ENCODE measurements around the gene SLAMF9.

Gene SLAMF9

GRCh38 chr1:159949981-159950381 lies 4.1 kb downstream of the SLAMF9 start:
- no peak overlapping the region for H3K4me3 ChIP-seq (replicated peaks in 1 of 2; ENCODE audit: low read depth in 2 of 2, low read length in 2 of 2)
- TF ChIP-seq CTCF (IDR thresholded peaks at IDR 0.05; ENCODE audit: low read depth, low read length), result no peak
- no peak for DNase-seq (ENCODE audit: low read depth in 2 of 2)

- H3K4me3 ChIP-seq (replicated peaks in 1 of 2; ENCODE audit: low read depth in 2 of 2, low read length in 2 of 2), result no peak overlapping the region
- no peak for TF ChIP-seq CTCF (IDR thresholded peaks at IDR 0.05; ENCODE audit: low read depth, low read length)
- DNase-seq (ENCODE audit: low read depth in 2 of 2), result no peak
These were observed 4.9 kb downstream of the SLAMF9 start for GRCh38 chr1:159949123-159949522.

GRCh38 chr1:159947942-159948341 lies 6.1 kb downstream of the SLAMF9 start:
- no peak for DNase-seq (ENCODE audit: low read depth in 2 of 2)
- no peak for TF ChIP-seq CTCF (IDR thresholded peaks at IDR 0.05; ENCODE audit: low read depth, low read length)
- no peak overlapping the region for H3K4me3 ChIP-seq (replicated peaks in 1 of 2; ENCODE audit: low read depth in 2 of 2, low read length in 2 of 2)

- DNase-seq (ENCODE audit: low read depth in 2 of 2), result no peak
- H3K4me3 ChIP-seq (replicated peaks in 1 of 2; ENCODE audit: low read depth in 2 of 2, low read length in 2 of 2), result peak overlapping the region in 1 of 2 donors; percentile 42
- no peak for TF ChIP-seq CTCF (IDR thresholded peaks at IDR 0.05; ENCODE audit: low read depth, low read length)
These were observed 7.5 kb downstream of the SLAMF9 start for GRCh38 chr1:159946242-159947187.

GRCh38 chr1:159945483-159946241 lies 8.4 kb downstream of the SLAMF9 start, which contains the start of gene IGSF9:
IGSF9 (minus strand) TSS chr1:159945613; CDS start chr1:159943454, 2,159 bp downstream.
- TF ChIP-seq CTCF (IDR thresholded peaks at IDR 0.05; ENCODE audit: low read depth, low read length), result no peak
- peak; percentile 38 to 83 for DNase-seq (ENCODE audit: low read depth in 2 of 2)
- peak within 1 kb of the TSS; percentile 20 to 42 for H3K4me3 ChIP-seq (replicated peaks in 1 of 2; ENCODE audit: low read depth in 2 of 2, low read length in 2 of 2)

- no peak for TF ChIP-seq CTCF (IDR thresholded peaks at IDR 0.05; ENCODE audit: low read depth, low read length)
- peak overlapping the region in 1 of 2 donors; percentile 42 for H3K4me3 ChIP-seq (replicated peaks in 1 of 2; ENCODE audit: low read depth in 2 of 2, low read length in 2 of 2)
- DNase-seq (ENCODE audit: low read depth in 2 of 2), result no peak
These were observed 9.2 kb downstream of the SLAMF9 start for GRCh38 chr1:159944623-159945455.
